ENCODE results near the gene TOM1L1. TPM values are rescaled to one million over a fixed set of nuclear protein-coding genes. Genes with fewer than 3 reads are reported as not detected.

The TOM1L1 gene
- total RNA-seq, 1 donor from 2014 or later, result 3.1 TPM

DNA sequence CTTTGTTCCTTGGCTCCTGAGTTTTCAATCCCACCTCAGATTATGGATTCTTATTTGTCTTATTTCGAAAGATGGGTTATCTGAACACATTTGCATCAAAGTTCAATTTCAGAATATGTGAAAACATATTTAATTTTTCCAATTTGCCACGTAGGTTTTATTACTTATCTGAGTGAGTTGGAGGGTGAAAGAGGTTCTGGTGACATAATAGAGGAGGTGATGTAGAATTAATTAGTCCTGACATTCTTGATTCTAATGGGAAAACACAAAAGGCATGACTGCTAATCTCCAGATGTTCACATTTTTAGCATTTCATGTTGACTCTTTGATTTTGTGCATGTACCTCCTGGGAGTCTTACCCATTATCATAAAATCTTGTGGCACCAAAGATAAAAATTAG is 9.1 kb downstream of the TOM1L1 start:
- Histone ChIP-seq H3K27ac (ENCODE audit: low read depth, low read length) (no peak overlapping the region), H3K36me3 (ENCODE audit: control insufficient read depth in 3 of 3, insufficient read depth in 3 of 3, low read length in 3 of 3) (peaks cover 0 to 3% (median 0%) of the 10 kb centered on the region in 3 donors), H3K27me3 (ENCODE audit: control insufficient read depth in 3 of 3, insufficient read depth in 3 of 3, low read length in 3 of 3) (no peaks in the 10 kb centered on the region), H3K9me3 (ENCODE audit: control insufficient read depth in 3 of 3, low read length in 3 of 3) (no peaks in the 10 kb centered on the region), H3K4me1 (ENCODE audit: control insufficient read depth in 3 of 3, insufficient read depth in 3 of 3, low read length in 3 of 3) (no peaks in the 10 kb centered on the region), H3K4me3 (ENCODE audit: low read length in 3 of 3) (no peak overlapping the region), H3K9ac (ENCODE audit: low read depth in 1 of 3, low read length in 3 of 3) (no peak overlapping the region)

DNA sequence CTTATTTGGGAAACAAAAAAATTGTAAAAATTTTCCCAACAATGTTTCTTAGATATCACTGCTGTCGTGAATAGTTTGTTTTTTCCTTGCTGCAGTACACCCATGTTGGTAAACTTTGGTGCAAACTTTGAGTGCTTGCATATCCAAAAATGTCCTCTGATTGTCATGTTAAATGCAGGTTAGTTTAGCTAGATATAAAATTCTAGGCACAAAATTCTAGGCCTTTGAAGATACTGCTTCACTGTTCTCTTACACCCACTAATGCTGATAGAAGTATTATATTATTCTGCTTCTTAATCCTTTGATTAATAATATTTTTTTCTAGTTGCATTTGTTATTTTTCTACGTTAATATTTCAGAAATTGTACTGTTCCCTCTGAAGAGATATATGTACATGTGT is 16.1 kb downstream of the TOM1L1 start:
- H3K9me3 ChIP-seq (ENCODE audit: control insufficient read depth in 3 of 3, low read length in 3 of 3), result no peaks in the 10 kb centered on the region
- H3K4me1 ChIP-seq (ENCODE audit: control insufficient read depth in 3 of 3, insufficient read depth in 3 of 3, low read length in 3 of 3), result no peaks in the 10 kb centered on the region
- H3K27ac ChIP-seq (ENCODE audit: low read depth, low read length), result no peak overlapping the region
- H3K9ac ChIP-seq (ENCODE audit: low read depth in 1 of 3, low read length in 3 of 3), result no peak overlapping the region
- no peaks in the 10 kb centered on the region for H3K27me3 ChIP-seq (ENCODE audit: control insufficient read depth in 3 of 3, insufficient read depth in 3 of 3, low read length in 3 of 3)
- peaks cover 0 to 9% (median 0%) of the 10 kb centered on the region in 3 donors for H3K36me3 ChIP-seq (ENCODE audit: control insufficient read depth in 3 of 3, insufficient read depth in 3 of 3, low read length in 3 of 3)
- H3K4me3 ChIP-seq (ENCODE audit: low read length in 3 of 3), result no peak overlapping the region

- no peak overlapping the region for H3K27ac ChIP-seq (ENCODE audit: low read depth, low read length)
- peaks cover 0 to 7% (median 0%) of the 10 kb centered on the region in 3 donors for H3K36me3 ChIP-seq (ENCODE audit: control insufficient read depth in 3 of 3, insufficient read depth in 3 of 3, low read length in 3 of 3)
- H3K27me3 ChIP-seq (ENCODE audit: control insufficient read depth in 3 of 3, insufficient read depth in 3 of 3, low read length in 3 of 3), result no peaks in the 10 kb centered on the region
- H3K4me3 ChIP-seq (ENCODE audit: low read length in 3 of 3), result no peak overlapping the region
- no peaks in the 10 kb centered on the region for H3K4me1 ChIP-seq (ENCODE audit: control insufficient read depth in 3 of 3, insufficient read depth in 3 of 3, low read length in 3 of 3)
- H3K9ac ChIP-seq (ENCODE audit: low read depth in 1 of 3, low read length in 3 of 3), result no peak overlapping the region
- H3K9me3 ChIP-seq (ENCODE audit: control insufficient read depth in 3 of 3, low read length in 3 of 3), result no peaks in the 10 kb centered on the region
Observed at GRCh38 chr17:54919425-54919824, 18.8 kb downstream of the TOM1L1 start.

GRCh38 chr17:54920819-54921218 is 20.2 kb downstream of the TOM1L1 start:
- Histone ChIP-seq H3K27me3 (ENCODE audit: control insufficient read depth in 3 of 3, insufficient read depth in 3 of 3, low read length in 3 of 3) (no peaks in the 10 kb centered on the region), H3K4me3 (ENCODE audit: low read length in 3 of 3) (no peak overlapping the region), H3K27ac (ENCODE audit: low read depth, low read length) (no peak overlapping the region), H3K4me1 (ENCODE audit: control insufficient read depth in 3 of 3, insufficient read depth in 3 of 3, low read length in 3 of 3) (no peaks in the 10 kb centered on the region), H3K36me3 (ENCODE audit: control insufficient read depth in 3 of 3, insufficient read depth in 3 of 3, low read length in 3 of 3) (peaks cover 0 to 5% (median 0%) of the 10 kb centered on the region in 3 donors), H3K9ac (ENCODE audit: low read depth in 1 of 3, low read length in 3 of 3) (no peak overlapping the region), H3K9me3 (ENCODE audit: control insufficient read depth in 3 of 3, low read length in 3 of 3) (no peaks in the 10 kb centered on the region)

DNA sequence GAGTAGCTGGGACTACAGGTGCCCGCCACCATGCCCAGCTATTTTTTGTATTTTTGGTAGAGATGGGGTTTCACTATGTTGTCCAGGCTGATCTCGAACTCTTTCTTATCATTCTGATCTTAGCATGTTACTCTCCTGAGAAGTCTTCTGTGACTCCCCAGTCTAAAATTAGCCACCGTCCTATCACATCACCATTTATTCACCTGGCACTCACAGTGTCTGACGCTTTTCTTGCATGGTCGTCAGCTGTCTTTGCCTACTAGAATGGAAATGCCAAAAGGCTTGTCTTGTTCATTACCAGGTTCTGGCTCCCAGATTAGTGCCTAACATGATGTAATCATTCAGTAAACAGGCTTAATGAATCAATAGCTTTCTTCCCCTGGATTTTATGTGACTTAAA is 23.8 kb downstream of the TOM1L1 start:
- no peak overlapping the region for H3K4me3 ChIP-seq (ENCODE audit: low read length in 3 of 3)
- H3K36me3 ChIP-seq (ENCODE audit: control insufficient read depth in 3 of 3, insufficient read depth in 3 of 3, low read length in 3 of 3), result no peaks in the 10 kb centered on the region
- no peaks in the 10 kb centered on the region for H3K4me1 ChIP-seq (ENCODE audit: control insufficient read depth in 3 of 3, insufficient read depth in 3 of 3, low read length in 3 of 3)
- H3K9ac ChIP-seq (ENCODE audit: low read depth in 1 of 3, low read length in 3 of 3), result no peak overlapping the region
- no peaks in the 10 kb centered on the region for H3K27me3 ChIP-seq (ENCODE audit: control insufficient read depth in 3 of 3, insufficient read depth in 3 of 3, low read length in 3 of 3)
- no peak overlapping the region for H3K27ac ChIP-seq (ENCODE audit: low read depth, low read length)
- H3K9me3 ChIP-seq (ENCODE audit: control insufficient read depth in 3 of 3, low read length in 3 of 3), result no peaks in the 10 kb centered on the region

GRCh38 chr17:54927525-54927924 is 26.9 kb downstream of the TOM1L1 start:
- Histone ChIP-seq H3K4me3 (ENCODE audit: low read length in 3 of 3) (no peak overlapping the region), H3K36me3 (ENCODE audit: control insufficient read depth in 3 of 3, insufficient read depth in 3 of 3, low read length in 3 of 3) (no peaks in the 10 kb centered on the region), H3K9ac (ENCODE audit: low read depth in 1 of 3, low read length in 3 of 3) (no peak overlapping the region), H3K27me3 (ENCODE audit: control insufficient read depth in 3 of 3, insufficient read depth in 3 of 3, low read length in 3 of 3) (no peaks in the 10 kb centered on the region), H3K27ac (ENCODE audit: low read depth, low read length) (no peak overlapping the region), H3K9me3 (ENCODE audit: control insufficient read depth in 3 of 3, low read length in 3 of 3) (no peaks in the 10 kb centered on the region), H3K4me1 (ENCODE audit: control insufficient read depth in 3 of 3, insufficient read depth in 3 of 3, low read length in 3 of 3) (no peaks in the 10 kb centered on the region)

DNA sequence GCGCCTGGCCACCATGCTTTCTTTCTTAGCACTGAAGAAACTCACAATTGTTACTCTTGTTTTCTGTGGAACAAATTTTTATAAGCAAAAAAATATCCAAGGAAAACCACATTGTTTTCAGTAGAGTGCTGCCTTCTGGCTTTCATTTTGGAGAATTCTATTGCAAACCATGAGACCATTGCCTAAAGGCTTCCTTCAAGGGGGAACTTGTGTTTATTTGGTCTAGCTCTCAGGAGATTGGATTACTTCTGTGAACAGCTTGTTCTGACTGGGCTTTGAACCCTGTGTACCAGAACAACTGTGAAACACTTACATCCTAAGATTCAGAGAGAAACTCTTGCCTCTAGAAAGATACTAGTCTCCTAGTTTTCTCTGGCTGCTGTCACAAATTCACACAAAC is 32.1 kb downstream of the TOM1L1 start:
- H3K9me3 ChIP-seq (ENCODE audit: control insufficient read depth in 3 of 3, low read length in 3 of 3), result no peaks in the 10 kb centered on the region
- H3K9ac ChIP-seq (ENCODE audit: low read depth in 1 of 3, low read length in 3 of 3), result no peak overlapping the region
- H3K4me3 ChIP-seq (ENCODE audit: low read length in 3 of 3), result no peak overlapping the region
- no peaks in the 10 kb centered on the region for H3K27me3 ChIP-seq (ENCODE audit: control insufficient read depth in 3 of 3, insufficient read depth in 3 of 3, low read length in 3 of 3)
- no peaks in the 10 kb centered on the region for H3K36me3 ChIP-seq (ENCODE audit: control insufficient read depth in 3 of 3, insufficient read depth in 3 of 3, low read length in 3 of 3)
- no peak overlapping the region for H3K27ac ChIP-seq (ENCODE audit: low read depth, low read length)
- H3K4me1 ChIP-seq (ENCODE audit: control insufficient read depth in 3 of 3, insufficient read depth in 3 of 3, low read length in 3 of 3), result no peaks in the 10 kb centered on the region

DNA sequence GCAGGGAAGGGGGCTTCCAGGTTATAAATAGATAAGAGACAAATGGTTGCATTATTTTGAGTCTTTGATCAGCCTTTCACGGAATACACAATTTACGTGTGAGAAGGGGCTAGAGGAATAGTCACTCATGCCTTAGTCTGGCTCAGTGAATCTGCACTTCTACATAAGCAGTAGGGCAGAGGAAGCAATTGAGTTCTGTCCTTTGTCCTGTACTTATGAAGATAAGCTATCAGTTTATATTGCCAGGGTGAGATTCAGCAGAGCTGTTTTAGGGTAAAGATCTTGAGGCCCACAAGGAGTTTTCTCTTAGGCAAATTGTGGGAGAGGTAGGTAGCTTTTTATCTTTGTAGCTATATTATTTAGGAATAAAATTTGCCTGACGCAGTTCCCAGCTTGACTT is 33.3 kb downstream of the TOM1L1 start:
- no peaks in the 10 kb centered on the region for H3K36me3 ChIP-seq (ENCODE audit: control insufficient read depth in 3 of 3, insufficient read depth in 3 of 3, low read length in 3 of 3)
- no peaks in the 10 kb centered on the region for H3K4me1 ChIP-seq (ENCODE audit: control insufficient read depth in 3 of 3, insufficient read depth in 3 of 3, low read length in 3 of 3)
- no peak overlapping the region for H3K9ac ChIP-seq (ENCODE audit: low read depth in 1 of 3, low read length in 3 of 3)
- no peaks in the 10 kb centered on the region for H3K27me3 ChIP-seq (ENCODE audit: control insufficient read depth in 3 of 3, insufficient read depth in 3 of 3, low read length in 3 of 3)
- no peaks in the 10 kb centered on the region for H3K9me3 ChIP-seq (ENCODE audit: control insufficient read depth in 3 of 3, low read length in 3 of 3)
- no peak overlapping the region for H3K4me3 ChIP-seq (ENCODE audit: low read length in 3 of 3)
- H3K27ac ChIP-seq (ENCODE audit: low read depth, low read length), result no peak overlapping the region

- Histone ChIP-seq H3K27me3 (ENCODE audit: control insufficient read depth in 3 of 3, insufficient read depth in 3 of 3, low read length in 3 of 3) (no peaks in the 10 kb centered on the region), H3K36me3 (ENCODE audit: control insufficient read depth in 3 of 3, insufficient read depth in 3 of 3, low read length in 3 of 3) (no peaks in the 10 kb centered on the region), H3K9ac (ENCODE audit: low read depth in 1 of 3, low read length in 3 of 3) (no peak overlapping the region), H3K4me3 (ENCODE audit: low read length in 3 of 3) (no peak overlapping the region), H3K27ac (ENCODE audit: low read depth, low read length) (no peak overlapping the region), H3K4me1 (ENCODE audit: control insufficient read depth in 3 of 3, insufficient read depth in 3 of 3, low read length in 3 of 3) (no peaks in the 10 kb centered on the region), H3K9me3 (ENCODE audit: control insufficient read depth in 3 of 3, low read length in 3 of 3) (no peaks in the 10 kb centered on the region)
Observed at GRCh38 chr17:54935471-54935870, 34.8 kb downstream of the TOM1L1 start.

DNA sequence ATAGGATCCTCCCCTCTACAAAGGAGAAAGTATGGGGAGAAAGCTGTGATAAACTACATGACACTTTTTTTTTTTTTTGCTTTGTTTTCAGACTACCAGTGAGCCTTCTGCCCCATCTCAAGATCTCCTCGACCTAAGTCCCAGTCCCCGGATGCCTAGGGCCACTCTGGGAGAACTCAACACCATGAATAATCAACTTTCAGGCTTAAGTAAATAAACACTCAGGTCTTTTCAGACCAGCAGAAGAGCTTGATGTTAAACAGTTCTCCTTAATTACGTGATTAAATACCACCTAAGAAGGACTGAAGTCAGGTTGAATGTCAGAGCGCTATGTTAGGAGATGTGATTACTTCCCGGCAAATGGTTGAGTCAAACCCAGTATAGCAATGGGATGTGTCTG is 36.4 kb downstream of the TOM1L1 start:
- H3K36me3 ChIP-seq (ENCODE audit: control insufficient read depth in 3 of 3, insufficient read depth in 3 of 3, low read length in 3 of 3), result no peaks in the 10 kb centered on the region

GRCh38 chr17:54937426-54937825 is 36.8 kb downstream of the TOM1L1 start:
- no peaks in the 10 kb centered on the region for H3K36me3 ChIP-seq (ENCODE audit: control insufficient read depth in 3 of 3, insufficient read depth in 3 of 3, low read length in 3 of 3)
- no peaks in the 10 kb centered on the region for H3K27me3 ChIP-seq (ENCODE audit: control insufficient read depth in 3 of 3, insufficient read depth in 3 of 3, low read length in 3 of 3)
- no peak overlapping the region for H3K4me3 ChIP-seq (ENCODE audit: low read length in 3 of 3)
- H3K9me3 ChIP-seq (ENCODE audit: control insufficient read depth in 3 of 3, low read length in 3 of 3), result no peaks in the 10 kb centered on the region
- H3K9ac ChIP-seq (ENCODE audit: low read depth in 1 of 3, low read length in 3 of 3), result no peak overlapping the region
- no peaks in the 10 kb centered on the region for H3K4me1 ChIP-seq (ENCODE audit: control insufficient read depth in 3 of 3, insufficient read depth in 3 of 3, low read length in 3 of 3)
- H3K27ac ChIP-seq (ENCODE audit: low read depth, low read length), result no peak overlapping the region

More for the DNA sequence above, 36.4 kb downstream of the TOM1L1 start:
- no peaks in the 10 kb centered on the region for H3K9me3 ChIP-seq (ENCODE audit: control insufficient read depth in 3 of 3, low read length in 3 of 3)
- H3K9ac ChIP-seq (ENCODE audit: low read depth in 1 of 3, low read length in 3 of 3), result no peak overlapping the region
- no peak overlapping the region for H3K27ac ChIP-seq (ENCODE audit: low read depth, low read length)
- no peak overlapping the region for H3K4me3 ChIP-seq (ENCODE audit: low read length in 3 of 3)
- no peaks in the 10 kb centered on the region for H3K27me3 ChIP-seq (ENCODE audit: control insufficient read depth in 3 of 3, insufficient read depth in 3 of 3, low read length in 3 of 3)
- no peaks in the 10 kb centered on the region for H3K4me1 ChIP-seq (ENCODE audit: control insufficient read depth in 3 of 3, insufficient read depth in 3 of 3, low read length in 3 of 3)

Data from skeletal muscle tissue (tissue), 4 donors.